Uterus (tissue), 4 donors: ENCODE data around the gene RABGAP1L. TPM values are rescaled to one million over a fixed set of nuclear protein-coding genes. Genes with fewer than 3 reads are reported as not detected.
"Not testable (repeated sequence)": the region's sequence is repeated elsewhere in the genome, so short reads cannot be mapped to it uniquely, and the experiment has no call there.

ENCODE experiments used
- DNase-seq, 2 donors: peaks; one replicate each; pipeline ENCODE4 v3.0.0-alpha.2; 2019 to 2020
- H3K27ac ChIP-seq, 2 donors: fragments of 200-600 bp; sonication (generic); 1 replicate in 1 of 2; 2 replicates in 1 of 2; pipeline ENCODE4 v1.5.1; 2016 to 2018
- H3K27me3 ChIP-seq, 2 donors: fragments of 200-600 bp; sonication (generic); one replicate each; pipeline ENCODE4 v1.5.1; 2018 to 2019; ENCODE audit warnings: control low read depth in 1 of 2
- H3K36me3 ChIP-seq, 2 donors: fragments of 200-600 bp; sonication (generic); one replicate each; pipeline ENCODE4 v1.5.1; 2019; ENCODE audit warnings: control low read depth in 1 of 2
- H3K4me1 ChIP-seq, 2 donors: fragments of 200-600 bp; sonication (generic); one replicate each; pipeline ENCODE4 v1.5.1; 2018 to 2019; ENCODE audit warnings: control low read depth in 1 of 2
- H3K4me3 ChIP-seq, 2 donors: fragments of 200-600 bp; sonication (generic); 1 replicate in 1 of 2; 2 replicates in 1 of 2; pipeline ENCODE4 v1.5.1; 2018 to 2019; ENCODE audit warnings: mild to moderate bottlenecking in 1 of 2
- H3K9me3 ChIP-seq, 2 donors: fragments of 200-600 bp; sonication (generic); one replicate each; pipeline ENCODE4 v1.5.1; 2019; ENCODE audit warnings: control low read depth in 1 of 2
- CTCF ChIP-seq, 4 experiments: fragments of 200-600 bp in 2 of 4; fragments of 450-650 bp in 2 of 4; sonication (generic) in 2 of 4; IDR thresholded peaks; one replicate each; pipeline ENCODE4 v1.5.1; 2016 to 2019; ENCODE audit warnings: antibody characterized with exemption in 4 of 4, mild to moderate bottlenecking in 2 of 4, moderate library complexity in 1 of 4
- POLR2A ChIP-seq, 2 donors: fragments of 450-650 bp; IDR thresholded peaks; one replicate each; pipeline ENCODE4 v1.6.1; 2016; ENCODE audit warnings: antibody characterized with exemption in 2 of 2, mild to moderate bottlenecking in 1 of 2, moderate library complexity in 1 of 2
- intact Hi-C: fragments of 100-400 bp; cut with DNase I; formaldehyde crosslinking; loops from one replicate; pipeline ENCODE4 v1.15.1; 2023; ENCODE audit warnings: low total_unique reads
- small RNA-seq: library from RNA; depleted of rRNA; stranded (forward); fragments of <200 nt; gene quantifications from one replicate; pipeline ENCODE3, GENCODE V24; 2016
- total RNA-seq, 4 donors: library from RNA; depleted of rRNA in 3 of 4; stranded (reverse); fragments of >200 nt in 3 of 4; gene quantifications; one replicate each; pipeline versions ENCODE4 v1.1.0 to v1.2.4, GENCODE V29; 2014 to 2023
- donor health status: DM: yes; HTN: yes; CAD: no.

Gene RABGAP1L
- total RNA-seq, 4 donors from 2014 or later, result 19.1 to 93.7 (median 35.1) TPM

- no peaks in the 10 kb centered on the region for H3K4me1 ChIP-seq
Measured at GRCh38 chr1:175043824-175044223, 884.5 kb downstream of the RABGAP1L start.

GRCh38 chr1:175044591-175044990, 885.3 kb downstream of the RABGAP1L start:
- H3K36me3 ChIP-seq, intact Hi-C loops, H3K4me1 ChIP-seq, H3K27me3 ChIP-seq, DNase-seq, H3K4me3 ChIP-seq, H3K9me3 ChIP-seq, H3K27ac ChIP-seq: not testable (repeated sequence)

More at GRCh38 chr1:175043824-175044223, 884.5 kb downstream of the RABGAP1L start:
- DNase-seq, result no peak
- Histone ChIP-seq H3K4me3 (no peak overlapping the region), H3K9me3 (no peaks in the 10 kb centered on the region), H3K36me3 (no peaks in the 10 kb centered on the region), H3K27ac (no peak overlapping the region), H3K27me3 (no peaks in the 10 kb centered on the region)
- intact Hi-C loops, result no loop called here
- TF ChIP-seq CTCF (IDR thresholded peaks at IDR 0.05) (no peak), POLR2A (IDR thresholded peaks at IDR 0.05) (no peak)

Small RNA genes within 50 kb of the gene (small RNA-seq; reads per million reads assigned to genes)
- gene BANF1P4, result not detected
- not detected for gene RF00019
- not detected for gene RNU6-307P

Other genes starting within 250 kb of the RABGAP1L start
- gene SERPINC1, start 242.2 kb upstream of the RABGAP1L start, total RNA-seq, result 1 to 10 TPM in 1 of 4 donors, not detected in 3; 1.0 TPM
- 10 to 100 TPM; 15.9 to 45.7 (median 32.7) TPM for gene RC3H1, start 137.2 kb upstream of the RABGAP1L start, total RNA-seq